Small intestine (tissue), 7 donors: Measurements from ENCODE around the gene TGFBI. TPM values are rescaled to one million over a fixed set of nuclear protein-coding genes. Genes with fewer than 3 reads are reported as not detected.

Experiments
- DNase-seq, 2 donors: peaks; one replicate each; pipeline versions ENCODE4 v3.0.0 to v3.0.0-alpha.2; 2013
- FAIRE-seq: peaks from 2 replicates; lab custom pipeline; 2012; peaks lifted over from hg19 to GRCh38; lab: Jason Lieb, UNC
- H3K27ac ChIP-seq, 3 donors: one replicate each; pipeline ENCODE4 v1.5.1; 2013; ENCODE audit warnings: low read length in 2 of 3, mild to moderate bottlenecking in 2 of 3, control low read depth in 1 of 3, inconsistent platforms in 1 of 3, low read depth in 1 of 3, moderate library complexity in 1 of 3
- H3K27me3 ChIP-seq, 3 donors: one replicate each; pipeline ENCODE4 v1.6.1; 2013; ENCODE audit warnings: low read length in 3 of 3, inconsistent platforms in 1 of 3; ENCODE audit not compliant: control insufficient read depth in 3 of 3, insufficient read depth in 3 of 3
- H3K36me3 ChIP-seq, 3 donors: one replicate each; pipeline ENCODE4 v1.6.1; 2013; ENCODE audit warnings: low read length in 3 of 3, inconsistent platforms in 1 of 3, low read depth in 1 of 3, mild to moderate bottlenecking in 1 of 3, moderate library complexity in 1 of 3; ENCODE audit not compliant: control insufficient read depth in 3 of 3, insufficient read depth in 2 of 3
- H3K4me1 ChIP-seq, 3 donors: one replicate each; pipeline ENCODE4 v1.6.1; 2013; ENCODE audit warnings: low read length in 2 of 3, inconsistent platforms in 1 of 3, low read depth in 1 of 3, mild to moderate bottlenecking in 1 of 3, moderate library complexity in 1 of 3; ENCODE audit not compliant: control insufficient read depth in 3 of 3, insufficient read depth in 2 of 3
- H3K4me3 ChIP-seq, 3 donors: one replicate each; pipeline ENCODE4 v1.5.1; 2013; ENCODE audit warnings: low read length in 3 of 3, control low read depth in 1 of 3, inconsistent platforms in 1 of 3, low read depth in 1 of 3, mild to moderate bottlenecking in 1 of 3, moderate library complexity in 1 of 3
- H3K9me3 ChIP-seq, 2 donors: one replicate each; pipeline ENCODE4 v1.6.1; 2013; ENCODE audit warnings: low read depth in 1 of 2, low read length in 1 of 2; ENCODE audit not compliant: control insufficient read depth in 2 of 2, insufficient read depth in 1 of 2
- WGBS, 3 donors: extraction: QIAGEN DNeasy Blood & Tissue Kit; methylation state at CpG; one replicate each; pipeline ENCODE4 v1.1.7; 2013; 5-methylcytosine and 5-hydroxymethylcytosine counted together
- polyA plus RNA-seq, 4 donors: library from polyadenylated mRNA; stranded (reverse) in 3 of 4; unstranded in 1 of 4; fragments of 200-250 nt in 3 of 4; fragments of 120-200 nt in 1 of 4; gene quantifications; one replicate each; pipeline versions ENCODE4 v1.2.1 to v1.2.3, GENCODE V29; 2013
- donor health status: healthy with polysubstance abuse.
- donor health status: control.
- donor health status: control.
- donor health status: Bipolar disorder and iron deficiency.
- donor health status: healthy.

Gene TGFBI
- polyA plus RNA-seq, 4 donors = 4.2 to 114 (median 48.3) TPM

DNA sequence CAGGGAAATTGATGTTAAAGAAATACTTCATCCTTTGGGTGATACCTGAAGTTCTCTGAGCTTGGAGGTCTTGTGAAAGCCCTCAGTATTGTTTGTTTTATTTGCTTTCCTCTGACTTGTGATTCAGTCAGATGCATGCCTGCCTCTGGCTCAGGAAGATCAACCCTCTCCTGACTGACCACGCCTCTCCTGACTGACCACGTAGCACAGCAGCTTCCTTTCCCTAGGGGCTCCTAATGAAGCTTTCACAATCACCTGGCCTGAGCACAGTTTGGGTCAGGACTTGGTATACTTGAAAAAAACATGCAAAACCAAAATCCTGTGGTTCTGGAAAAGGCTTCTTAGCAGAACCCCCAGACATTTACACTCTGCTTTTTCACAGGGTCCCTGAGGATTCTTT lies 3.8 kb downstream of the TGFBI start:
- Histone ChIP-seq H3K4me3 (no peak overlapping the region), H3K9me3 (no peaks in the 10 kb centered on the region), H3K36me3 (peaks cover 0 to 2% (median 0%) of the 10 kb centered on the region in 3 donors), H3K27ac (no peak overlapping the region), H3K4me1 (peaks cover 0 to 18% (median 3%) of the 10 kb centered on the region in 3 donors), H3K27me3 (peaks cover 0 to 26% (median 0%) of the 10 kb centered on the region in 3 donors)
- no peak for FAIRE-seq
- no peak for DNase-seq
- 67 to 86% (median 72%) methylated on average over 2 of the region's 2 CpGs for WGBS, 3 donors

DNA sequence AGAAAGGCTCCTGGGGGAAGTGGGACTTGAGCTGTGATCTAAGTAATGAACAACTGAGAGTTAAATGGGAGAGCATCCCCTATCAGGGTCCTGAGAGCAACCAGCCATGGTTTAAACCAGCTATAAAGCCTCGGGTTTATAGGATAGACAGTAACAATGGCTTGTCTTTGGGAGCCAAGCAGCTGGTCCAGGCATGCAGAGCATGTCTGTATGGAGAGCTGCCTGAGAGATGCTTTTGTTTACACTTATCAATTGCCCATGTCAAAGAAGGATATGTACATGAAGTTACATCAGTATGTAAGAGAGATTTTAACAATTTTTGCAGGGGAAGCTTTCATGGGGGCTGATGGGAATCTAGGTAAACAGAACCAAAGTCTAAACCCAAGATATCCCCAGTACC lies 4.4 kb downstream of the TGFBI start:
- peaks cover 0 to 19% (median 6%) of the 10 kb centered on the region in 3 donors for H3K4me1 ChIP-seq
- peaks cover 0 to 20% (median 0%) of the 10 kb centered on the region in 3 donors for H3K27me3 ChIP-seq
- no peak overlapping the region for H3K4me3 ChIP-seq
- 44 to 66% (median 58%) methylated on average over 1 of the region's 1 CpG for WGBS, 3 donors
- H3K27ac ChIP-seq = no peak overlapping the region
- no peak for FAIRE-seq
- DNase-seq = no peak
- no peaks in the 10 kb centered on the region for H3K9me3 ChIP-seq
- peaks cover 0 to 2% (median 0%) of the 10 kb centered on the region in 3 donors for H3K36me3 ChIP-seq

DNA sequence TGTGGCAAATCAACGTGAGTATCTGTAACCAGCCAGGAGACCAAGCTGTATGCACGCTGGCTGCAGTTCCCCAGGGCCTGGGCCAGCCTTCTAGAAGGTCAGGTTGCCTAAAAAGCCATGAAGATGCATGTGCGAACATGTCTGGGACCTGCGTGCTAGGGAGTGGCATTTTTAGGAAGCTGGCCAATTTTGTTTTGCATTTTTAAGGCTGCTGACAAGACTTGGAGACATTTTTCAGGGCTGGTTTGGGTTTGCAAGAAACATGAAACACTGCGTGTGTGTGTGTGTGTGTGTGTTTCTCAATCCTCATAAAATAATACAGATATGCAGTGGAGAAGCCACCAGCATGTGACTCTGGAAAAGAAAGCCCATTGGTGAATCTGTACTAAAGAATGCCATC lies 5.1 kb downstream of the TGFBI start:
- Histone ChIP-seq H3K9me3 (peaks cover 0 to 2% of the 10 kb centered on the region in 2 donors), H3K4me1 (peaks cover 0 to 19% (median 6%) of the 10 kb centered on the region in 3 donors), H3K27ac (no peak overlapping the region), H3K36me3 (peaks cover 0 to 2% (median 0%) of the 10 kb centered on the region in 3 donors), H3K4me3 (no peak overlapping the region), H3K27me3 (peaks cover 0 to 15% (median 0%) of the 10 kb centered on the region in 3 donors)
- DNase-seq = no peak
- WGBS, 3 donors = 69 to 80% (median 77%) methylated on average over 5 of the region's 5 CpGs
- FAIRE-seq = no peak

DNA sequence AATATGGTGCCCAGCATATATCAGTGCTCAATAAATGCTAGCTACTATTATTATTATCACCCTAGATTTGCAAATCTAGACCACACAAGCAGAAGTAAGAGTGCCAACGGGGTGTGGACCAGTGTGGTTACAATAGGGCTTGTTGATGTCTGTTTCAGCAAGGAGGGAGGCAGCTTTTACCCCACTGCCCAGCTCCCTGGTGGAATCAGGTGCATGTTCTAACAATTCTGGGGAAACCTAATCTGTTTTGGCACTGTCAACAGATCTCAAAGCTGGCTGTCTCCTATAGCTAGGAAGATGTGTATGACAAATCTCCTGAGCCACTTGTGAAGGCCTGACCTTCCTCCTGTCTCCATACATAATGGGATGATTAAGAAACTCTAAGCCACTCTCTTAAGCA lies 5.7 kb downstream of the TGFBI start:
- H3K9me3 ChIP-seq = peaks cover 0 to 2% of the 10 kb centered on the region in 2 donors
- peaks cover 0 to 2% (median 0%) of the 10 kb centered on the region in 3 donors for H3K36me3 ChIP-seq
- H3K27me3 ChIP-seq = peaks cover 0 to 9% (median 0%) of the 10 kb centered on the region in 3 donors
- peaks cover 0 to 15% (median 5%) of the 10 kb centered on the region in 3 donors for H3K4me1 ChIP-seq
- 68 to 74% (median 73%) methylated on average over 1 of the region's 1 CpG for WGBS, 3 donors
- no peak overlapping the region for H3K27ac ChIP-seq
- FAIRE-seq (no peak), DNase-seq (no peak)
- H3K4me3 ChIP-seq = no peak overlapping the region

DNA sequence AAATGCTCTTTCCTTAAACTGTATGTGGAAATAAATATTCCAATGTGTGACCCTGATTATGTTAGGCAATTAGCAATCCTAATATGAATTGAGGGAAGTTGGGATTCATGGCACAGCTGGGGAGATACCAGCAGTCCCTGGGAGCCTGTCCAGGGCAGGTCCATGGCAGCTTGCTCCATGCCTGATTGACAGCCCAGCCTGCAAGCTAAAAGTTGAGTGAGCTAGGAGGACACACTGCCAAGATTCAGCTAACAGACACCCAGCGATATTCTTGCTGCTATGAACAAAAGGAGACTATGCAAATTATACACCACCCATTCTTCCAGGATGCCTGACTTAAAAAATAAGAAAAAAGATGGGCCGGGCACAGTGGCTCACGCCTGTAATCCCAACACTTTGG lies 6.2 kb downstream of the TGFBI start:
- FAIRE-seq (no peak), DNase-seq (no peak)
- Histone ChIP-seq H3K4me1 (peaks cover 0 to 13% (median 4%) of the 10 kb centered on the region in 3 donors), H3K4me3 (no peak overlapping the region), H3K27me3 (peaks cover 0 to 4% (median 0%) of the 10 kb centered on the region in 3 donors), H3K9me3 (peaks cover 0 to 2% of the 10 kb centered on the region in 2 donors), H3K27ac (no peak overlapping the region), H3K36me3 (peaks cover 0 to 2% (median 0%) of the 10 kb centered on the region in 3 donors)
- 92 to 98% (median 96%) methylated on average over 3 of the region's 3 CpGs for WGBS, 3 donors

DNA sequence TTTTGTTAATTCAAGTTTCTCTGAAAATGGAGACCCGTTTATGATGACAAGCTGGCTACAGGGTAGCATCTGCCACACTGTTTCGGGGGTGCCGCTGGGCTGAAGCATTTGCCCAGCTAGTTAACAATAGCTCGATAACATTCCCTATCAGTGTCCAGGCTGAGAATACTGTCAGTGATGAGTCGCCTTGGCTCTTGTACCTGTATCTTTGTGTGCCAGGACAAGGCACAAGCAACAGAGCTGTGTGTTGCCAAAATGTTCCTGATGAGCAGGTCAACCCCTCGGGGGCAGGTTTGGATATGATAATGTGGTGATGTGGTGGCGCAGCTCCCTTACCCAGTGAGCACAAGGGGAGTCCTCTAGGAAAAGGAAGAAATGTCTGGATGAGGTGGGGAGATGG lies 7.0 kb downstream of the TGFBI start:
- WGBS, 3 donors = 88 to 98% (median 94%) methylated on average over 7 of the region's 7 CpGs
- Histone ChIP-seq H3K27ac (no peak overlapping the region), H3K36me3 (peaks cover 0 to 3% (median 0%) of the 10 kb centered on the region in 3 donors), H3K27me3 (no peaks in the 10 kb centered on the region), H3K4me1 (peaks cover 0 to 13% (median 4%) of the 10 kb centered on the region in 3 donors), H3K9me3 (peaks cover 0 to 2% of the 10 kb centered on the region in 2 donors), H3K4me3 (no peak overlapping the region)
- DNase-seq = no peak
- FAIRE-seq = no peak

DNA sequence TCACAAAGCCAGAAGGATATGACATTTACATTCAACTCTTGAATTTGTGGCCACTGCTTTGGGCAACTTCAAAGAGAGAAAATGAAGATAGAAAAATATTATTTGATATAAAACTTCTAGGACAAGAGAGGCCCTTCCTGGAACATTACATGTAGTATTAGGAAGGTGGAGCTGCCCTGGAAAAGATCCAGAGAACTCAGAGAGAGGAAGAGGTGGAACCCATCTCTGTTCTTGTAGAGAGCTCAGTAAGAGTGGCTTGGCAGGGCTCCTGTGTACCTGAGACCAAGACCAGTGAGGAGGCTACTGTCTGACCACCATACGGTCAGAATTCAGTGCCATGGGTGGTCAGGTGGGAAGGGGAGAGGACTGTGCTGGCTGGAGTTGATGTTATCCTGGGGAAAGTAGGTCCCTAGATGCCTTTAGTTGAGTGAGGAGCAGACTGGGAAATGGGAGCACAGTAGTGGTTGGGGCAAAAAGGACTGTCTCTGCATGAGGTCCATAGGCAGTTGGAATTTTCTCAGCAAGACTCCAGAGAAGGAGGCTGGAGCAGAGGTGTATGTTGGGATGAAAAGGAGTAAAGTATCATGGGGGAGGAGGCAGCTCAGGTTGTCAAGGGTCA lies 7.6 kb downstream of the TGFBI start:
- DNase-seq = no peak
- Histone ChIP-seq H3K27ac (peak overlapping the region; percentile 27 to 65 (median 32)), H3K4me1 (peaks cover 0 to 13% (median 4%) of the 10 kb centered on the region in 3 donors), H3K27me3 (no peaks in the 10 kb centered on the region), H3K36me3 (peaks cover 0 to 5% (median 0%) of the 10 kb centered on the region in 3 donors), H3K4me3 (no peak overlapping the region), H3K9me3 (peaks cover 0 to 2% of the 10 kb centered on the region in 2 donors)
- WGBS, 3 donors = 83 to 100% (median 91%) methylated on average over 1 of the region's 1 CpG
- no peak for FAIRE-seq

DNA sequence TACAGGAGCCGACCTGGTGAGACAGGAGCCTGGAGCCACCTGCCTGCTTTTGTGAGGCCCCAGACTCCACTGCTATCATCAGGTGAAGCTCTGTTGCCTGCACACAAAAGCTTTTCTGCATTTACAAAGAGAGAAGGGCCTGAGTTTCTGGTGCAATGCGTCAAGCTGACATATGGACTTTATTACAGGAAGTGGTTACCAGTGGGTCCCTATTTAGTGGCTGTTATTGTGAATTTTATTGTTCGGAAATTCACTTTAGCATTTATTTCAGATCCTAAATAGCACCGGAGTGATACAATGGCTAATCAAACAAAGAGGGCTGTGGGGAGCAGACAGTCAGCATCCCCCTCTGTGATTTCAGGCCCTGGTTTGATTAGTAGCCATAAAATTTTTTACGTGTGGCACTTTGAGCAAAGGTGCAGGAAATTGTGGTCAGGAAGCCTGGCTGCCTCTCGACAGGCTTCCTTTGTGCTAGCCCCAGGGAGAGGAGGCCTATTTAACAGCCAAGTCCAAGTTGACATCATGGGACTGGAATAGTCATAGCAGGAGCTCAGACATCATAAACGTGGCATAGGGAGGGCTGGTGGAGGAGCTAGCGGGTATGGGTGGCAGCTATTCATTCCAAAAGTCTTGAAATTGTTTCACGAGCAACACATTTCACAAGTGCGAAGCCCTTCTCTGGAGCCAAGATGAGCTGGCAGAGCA lies 8.4 kb downstream of the TGFBI start:
- H3K36me3 ChIP-seq = peaks cover 0 to 5% (median 0%) of the 10 kb centered on the region in 3 donors
- peaks cover 0 to 2% of the 10 kb centered on the region in 2 donors for H3K9me3 ChIP-seq
- peaks cover 0 to 13% (median 4%) of the 10 kb centered on the region in 3 donors for H3K4me1 ChIP-seq
- 45 to 49% (median 48%) methylated on average over 10 of the region's 10 CpGs for WGBS, 3 donors
- no peaks in the 10 kb centered on the region for H3K27me3 ChIP-seq
- peak; percentile 45 to 60 for DNase-seq
- peak overlapping the region in 2 of 3 donors; percentile 32 to 77 for H3K27ac ChIP-seq
- FAIRE-seq = no peak
- no peak overlapping the region for H3K4me3 ChIP-seq
